Measurements from ENCODE around the gene CD163L1.

CD163L1 gene

DNA sequence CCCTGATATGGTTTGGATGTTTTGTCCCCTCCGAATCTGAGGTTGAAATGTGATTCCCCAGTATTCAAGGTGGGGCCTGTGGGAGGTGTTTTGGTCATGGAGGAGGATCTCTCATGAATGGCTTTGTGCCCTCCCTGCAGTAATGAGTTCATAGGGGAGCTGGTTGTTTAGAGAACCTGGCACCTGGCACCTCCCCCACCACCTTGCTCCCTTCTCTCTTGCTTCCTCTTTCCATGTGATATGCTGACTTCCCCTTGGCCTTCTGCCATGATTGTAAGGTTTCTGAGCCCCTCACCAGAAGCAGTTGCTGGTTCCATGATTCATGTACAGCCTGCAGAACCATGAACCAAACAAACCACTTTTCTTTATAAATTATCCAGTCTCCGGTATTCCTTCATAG lies 32.6 kb downstream of the CD163L1 start:
- FAIRE-seq (peak; percentile 9), DNase-seq (ENCODE audit: low spot score) (no peak)

DNA sequence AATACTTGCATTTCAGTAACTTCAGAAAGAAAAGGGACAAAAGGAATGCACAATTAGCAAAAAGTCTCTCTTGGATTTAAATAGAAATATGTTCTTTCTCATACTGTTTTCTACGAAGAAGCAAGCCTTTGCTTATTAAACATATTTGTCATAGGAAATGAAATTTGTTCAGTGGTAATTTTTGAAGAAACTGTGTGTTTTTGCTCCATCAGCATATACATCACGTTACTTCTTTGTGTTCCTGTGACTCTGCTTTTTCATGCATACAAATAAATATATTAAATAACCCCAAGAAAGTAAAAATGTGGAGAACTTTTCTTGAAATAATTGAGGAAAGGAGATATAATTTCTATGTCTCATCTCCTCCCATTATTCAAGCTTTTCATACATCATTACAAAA lies 39.7 kb downstream of the CD163L1 start:
- DNase-seq (ENCODE audit: low spot score) (no peak), FAIRE-seq (no peak)

DNA sequence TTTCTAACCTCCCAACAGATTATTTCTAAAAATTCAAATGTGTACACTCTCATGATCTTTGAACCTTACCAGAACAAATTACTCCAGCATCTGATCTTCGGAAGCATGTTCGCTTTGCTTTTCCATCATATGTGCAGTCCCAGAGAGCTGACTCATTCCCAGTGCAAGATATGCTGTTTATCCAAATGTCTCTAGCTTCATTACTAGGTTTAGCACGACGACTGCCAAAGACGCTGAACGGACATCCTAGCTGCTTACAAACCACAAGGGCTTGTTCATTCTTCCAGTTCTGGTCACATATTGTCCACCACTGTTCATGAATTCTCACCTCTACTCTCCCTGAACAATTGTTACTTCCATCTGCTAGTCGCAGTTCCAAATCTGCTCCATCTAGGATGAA lies 40.5 kb downstream of the CD163L1 start:
- FAIRE-seq (no peak), DNase-seq (ENCODE audit: low spot score) (no peak)

DNA sequence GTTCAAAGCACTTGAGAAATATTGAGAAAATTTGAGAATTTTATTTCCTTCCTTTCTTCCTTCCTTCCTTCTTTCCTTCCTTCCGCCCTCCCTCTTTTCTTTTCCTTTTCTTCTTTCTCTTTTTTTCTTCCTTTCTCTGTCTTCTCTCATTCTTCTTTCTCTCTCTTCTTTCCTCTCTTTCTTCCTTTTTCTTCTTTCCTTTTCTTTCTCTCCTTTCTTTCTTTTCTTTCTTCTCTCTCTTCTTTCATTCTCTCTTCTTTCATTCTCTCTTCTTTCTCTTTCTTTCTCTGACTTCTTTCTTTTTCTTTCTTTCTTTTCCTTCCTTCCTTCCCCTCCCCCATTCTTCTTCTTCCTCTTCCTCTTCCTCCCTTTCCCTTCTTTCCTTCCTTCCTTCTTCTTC lies 44.9 kb downstream of the CD163L1 start:
- no peak for FAIRE-seq
- no peak for DNase-seq (ENCODE audit: low spot score)

- DNase-seq (ENCODE audit: low spot score) (no peak), FAIRE-seq (no peak)
Observed at GRCh38 chr12:7396418-7396817, 47.5 kb downstream of the CD163L1 start.

DNA sequence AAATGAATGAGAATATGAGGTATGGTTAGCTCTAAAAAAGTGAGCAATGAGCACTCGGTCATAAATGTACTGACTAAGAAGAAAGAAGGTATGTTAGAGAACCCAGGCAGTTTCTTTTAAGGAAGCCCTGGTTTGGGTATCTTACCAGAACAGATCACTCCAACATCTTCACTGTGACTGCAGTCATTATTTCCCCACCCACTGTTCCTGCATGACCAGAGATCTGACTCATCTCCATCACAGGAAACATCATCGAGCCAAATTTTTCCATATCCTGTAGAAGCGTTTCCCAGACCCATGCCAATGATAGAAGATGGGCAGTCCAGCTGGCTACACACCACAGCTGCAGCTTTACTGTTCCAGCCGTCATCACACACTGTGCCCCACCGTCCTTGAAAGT lies 48.0 kb downstream of the CD163L1 start:
- peak; percentile 86 for FAIRE-seq
- DNase-seq (ENCODE audit: low spot score) = peak; percentile 56

GRCh38 chr12:7387289-7387688 lies 56.7 kb downstream of the CD163L1 start:
- no peak for FAIRE-seq
- DNase-seq (ENCODE audit: low spot score) = no peak

DNA sequence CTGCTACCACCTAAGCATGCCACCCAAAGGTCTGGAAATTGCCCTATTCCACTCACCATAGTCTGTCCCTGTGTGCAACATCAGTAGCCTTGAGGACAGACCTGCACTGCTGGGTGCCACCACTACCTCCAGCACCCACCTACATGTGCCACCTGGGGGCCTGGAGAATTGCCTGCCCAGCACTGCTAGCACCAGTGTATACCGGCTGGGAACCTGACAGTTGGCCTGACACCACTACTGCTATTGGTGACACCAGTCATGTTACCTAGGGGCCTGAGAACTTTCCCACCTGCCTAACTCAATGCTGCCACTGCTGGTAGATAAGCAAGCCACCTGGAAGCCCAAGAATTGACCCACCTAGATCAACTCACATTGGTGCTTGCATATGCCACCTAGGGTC lies 60.8 kb downstream of the CD163L1 start:
- FAIRE-seq (no peak), DNase-seq (ENCODE audit: low spot score) (no peak)

- FAIRE-seq = no peak
- DNase-seq (ENCODE audit: low spot score) = no peak
Observed at GRCh38 chr12:7376196-7376595, 67.8 kb downstream of the CD163L1 start.

- FAIRE-seq (peak; percentile 55), DNase-seq (ENCODE audit: low spot score) (no peak)
Observed at GRCh38 chr12:7375145-7375543, 68.8 kb downstream of the CD163L1 start.

GRCh38 chr12:7374423-7375144 lies 69.4 kb downstream of the CD163L1 start:
- peak; percentile 71 for DNase-seq (ENCODE audit: low spot score)
- no peak for FAIRE-seq

DNA sequence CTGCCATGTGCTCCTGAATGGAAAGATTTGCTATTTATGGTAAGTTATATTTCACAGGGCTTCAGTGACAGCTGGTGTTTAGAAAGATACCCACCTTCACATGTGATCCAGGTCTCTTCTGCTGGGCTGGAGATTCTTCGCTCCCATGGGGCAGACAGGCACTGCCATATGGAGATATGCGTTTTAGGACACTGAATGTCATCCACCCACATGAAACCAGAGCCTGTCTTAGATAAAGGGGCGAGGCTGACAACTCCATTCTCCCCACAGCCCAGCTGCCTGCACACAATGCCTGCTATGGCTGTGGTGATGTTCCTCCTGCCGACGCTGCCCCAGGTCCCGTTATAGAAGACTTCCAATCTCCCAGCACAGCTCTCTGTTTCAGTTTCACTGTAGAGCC lies 70.7 kb downstream of the CD163L1 start:
- FAIRE-seq (no peak), DNase-seq (ENCODE audit: low spot score) (no peak)

DNA sequence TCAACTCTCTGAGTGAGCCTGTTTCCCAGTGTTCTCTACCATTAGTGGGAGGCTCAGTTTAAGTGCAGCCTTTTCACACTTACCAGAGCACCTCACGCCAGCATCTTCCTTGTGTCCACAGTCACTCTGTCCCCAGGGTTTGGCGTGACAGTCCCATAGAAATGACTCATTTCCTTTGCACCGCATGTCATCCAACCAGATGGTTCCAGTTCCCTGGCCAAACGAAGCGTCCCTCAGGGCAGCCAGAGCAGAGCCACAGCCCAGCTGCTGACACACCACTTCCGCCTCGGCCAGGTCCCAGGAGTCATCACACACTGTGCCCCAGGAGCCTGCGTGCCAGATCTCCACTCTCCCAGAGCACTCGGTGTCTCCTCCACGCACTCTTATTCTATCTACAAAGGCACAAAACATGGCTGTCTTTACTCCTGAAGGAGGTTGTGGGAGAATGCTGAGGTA lies 74.7 kb downstream of the CD163L1 start:
- DNase-seq (ENCODE audit: low spot score) (no peak), FAIRE-seq (peak; percentile 44)

DNA sequence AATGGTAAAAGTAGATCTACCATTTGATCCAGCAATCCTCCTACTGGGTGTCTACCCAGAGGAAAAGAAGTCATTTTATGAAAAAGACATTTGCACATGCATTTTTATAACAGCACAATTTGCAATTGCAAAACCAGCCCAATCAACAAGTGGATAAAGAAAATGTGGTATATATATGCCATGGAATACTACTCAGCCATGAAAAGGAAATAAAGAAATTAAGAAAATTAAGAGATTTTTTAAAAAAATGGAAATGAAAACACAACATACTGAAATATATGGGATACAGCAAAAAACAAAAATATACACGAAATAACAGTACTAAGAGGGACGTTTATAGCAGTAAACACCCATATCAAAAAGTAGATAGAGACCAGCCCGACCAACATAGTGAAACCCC lies 81.2 kb downstream of the CD163L1 start:
- DNase-seq (ENCODE audit: low spot score) = no peak
- no peak for FAIRE-seq

DNA sequence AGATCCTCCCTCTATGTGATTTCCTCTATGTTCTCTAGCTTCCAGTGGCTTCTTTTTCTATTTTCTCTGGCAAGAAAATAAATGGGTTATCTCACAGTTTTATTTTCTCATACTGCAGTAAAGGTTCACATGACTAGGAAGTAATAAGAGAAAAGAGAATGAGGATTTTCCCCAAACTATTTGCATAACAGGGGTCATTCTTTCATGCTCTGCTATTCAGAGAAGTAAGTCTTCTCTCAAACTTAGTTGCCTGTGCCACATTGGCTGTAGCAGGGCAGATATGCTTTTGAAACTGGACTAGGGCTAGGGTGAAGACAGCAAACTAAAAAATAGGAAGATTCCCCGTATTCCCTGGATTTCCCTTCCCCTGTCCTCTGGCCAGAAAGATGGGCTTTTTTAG lies 82.7 kb downstream of the CD163L1 start:
- no peak for FAIRE-seq
- no peak for DNase-seq (ENCODE audit: low spot score)

- DNase-seq (ENCODE audit: low spot score) (no peak), FAIRE-seq (no peak)
Observed at GRCh38 chr12:7354529-7354928, 89.4 kb downstream of the CD163L1 start.

DNA sequence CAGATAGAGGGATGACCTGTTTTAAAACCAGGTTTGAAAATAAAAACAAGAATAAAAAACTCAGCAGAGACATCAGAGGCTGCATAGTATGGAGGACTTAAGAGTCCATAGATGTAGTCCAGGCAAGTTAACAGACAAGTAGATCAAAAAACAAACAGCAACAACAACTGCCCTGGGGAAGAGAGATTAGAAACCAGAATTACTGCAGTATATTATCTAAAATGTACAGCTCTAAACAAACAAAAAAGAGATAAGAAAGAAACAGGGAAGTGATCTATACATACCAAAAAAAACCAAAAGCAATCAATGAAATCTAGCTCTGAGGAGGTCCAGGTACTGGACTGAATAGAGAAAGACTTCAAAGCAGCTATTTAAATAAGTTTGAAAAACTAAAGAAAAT lies 91.3 kb downstream of the CD163L1 start:
- no peak for DNase-seq (ENCODE audit: low spot score)
- no peak for FAIRE-seq

DNA sequence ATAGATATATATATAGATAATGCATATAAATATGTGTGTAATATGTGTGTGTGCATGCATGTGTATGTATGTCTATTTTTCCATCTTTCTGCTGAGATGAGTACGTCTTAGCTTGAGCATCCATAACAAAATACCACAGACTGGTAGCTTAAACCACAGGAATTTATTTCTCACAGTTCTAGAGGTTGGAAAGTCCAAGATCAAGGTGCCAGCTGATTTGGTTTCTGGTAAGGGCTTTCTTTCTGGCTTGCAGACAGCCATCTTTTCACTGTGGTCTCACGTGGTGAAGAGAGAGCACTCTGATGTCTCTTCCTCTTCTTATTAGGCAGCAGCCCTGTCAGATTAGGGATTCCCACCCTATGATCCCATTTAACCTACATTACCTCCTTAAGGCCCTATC lies 92.8 kb downstream of the CD163L1 start:
- no peak for FAIRE-seq

GRCh38 chr12:7349418-7349817 lies 94.5 kb downstream of the CD163L1 start:
- FAIRE-seq (no peak), DNase-seq (ENCODE audit: low spot score) (no peak)

More for the DNA sequence above, 92.8 kb downstream of the CD163L1 start:
- DNase-seq (ENCODE audit: low spot score) = peak; percentile 28

DNA sequence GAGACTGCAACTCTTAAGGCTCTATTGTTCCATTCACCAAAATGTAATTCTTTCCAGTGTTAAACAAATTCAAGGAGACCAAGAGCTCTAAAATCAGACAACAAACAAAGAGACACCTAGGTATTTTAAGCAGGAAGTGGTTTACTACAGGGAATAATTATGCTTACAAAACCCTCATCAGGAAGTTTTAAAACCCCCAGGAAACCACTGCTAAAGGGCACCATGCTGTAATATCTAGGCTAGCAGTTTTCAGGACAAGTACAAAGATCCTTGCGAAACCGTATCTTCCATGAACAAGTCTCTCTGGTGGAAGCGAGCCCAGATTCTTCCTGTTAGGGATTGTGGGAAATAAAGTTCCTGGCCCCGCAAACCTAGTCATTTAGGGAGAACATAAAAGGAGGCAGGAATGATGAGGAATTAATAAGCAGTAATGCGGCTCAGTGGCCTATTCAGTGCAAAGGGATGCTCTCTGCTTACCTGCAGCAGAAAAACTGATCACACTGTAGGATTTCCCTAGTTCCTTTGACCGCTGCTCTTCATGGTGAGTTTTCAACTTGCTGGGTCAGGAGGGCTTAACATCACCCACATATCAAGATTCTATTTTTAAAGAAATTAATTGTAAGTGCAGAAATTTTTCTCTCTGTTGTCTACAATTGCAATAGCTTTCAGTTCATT lies 97.3 kb downstream of the CD163L1 start:
- no peak for FAIRE-seq
- DNase-seq (ENCODE audit: low spot score) = peak; percentile 16

GRCh38 chr12:7344833-7345606 lies 98.9 kb downstream of the CD163L1 start:
- DNase-seq (ENCODE audit: low spot score) = no peak
- FAIRE-seq = no peak

GRCh38 chr12:7339675-7340074 lies 104.3 kb downstream of the CD163L1 start:
- DNase-seq (ENCODE audit: low spot score) = no peak

More at GRCh38 chr12:7339675-7340074, 104.3 kb downstream of the CD163L1 start:
- no peak for FAIRE-seq
